ENCODE measurements around the gene CDC5L.

The CDC5L gene

GRCh38 chr6:44431118-44431725 is 43.7 kb downstream of the CDC5L start:
- H3K4me3 ChIP-seq (ENCODE audit: low read length, poor library complexity, severe bottlenecking), result no peak overlapping the region
- no peak overlapping the region for H2AFZ ChIP-seq (ENCODE audit: low read length)
- peaks cover 20% of the 10 kb centered on the region for H3K79me2 ChIP-seq (ENCODE audit: insufficient read depth, low read length)
- peak; percentile 80 for TF ChIP-seq CTCF (conservative IDR thresholded peaks at IDR 0.05; ENCODE audit: low read length)
- no peak for TF ChIP-seq EZH2phosphoT487 (IDR thresholded peaks at IDR 0.05; ENCODE audit: borderline replicate concordance)
- peaks cover 71% of the 10 kb centered on the region for H3K36me3 ChIP-seq (ENCODE audit: insufficient read depth, low read length)
- H3K4me2 ChIP-seq (ENCODE audit: low read depth, low read length, poor library complexity, severe bottlenecking), result no peak overlapping the region
- H3K9ac ChIP-seq (ENCODE audit: low read depth, low read length, poor library complexity, severe bottlenecking), result no peak overlapping the region
- no peaks in the 10 kb centered on the region for H3K9me3 ChIP-seq (ENCODE audit: insufficient read depth, low read depth, low read length)
- H3K27me3 ChIP-seq (ENCODE audit: insufficient read depth, low read length, poor library complexity, severe bottlenecking), result no peaks in the 10 kb centered on the region
- H4K20me1 ChIP-seq (ENCODE audit: insufficient read depth, low read length, poor library complexity, severe bottlenecking), result peaks cover 26% of the 10 kb centered on the region
- H3F3A ChIP-seq (ENCODE audit: low read depth), result no peaks in the 10 kb centered on the region
- H3K9me2 ChIP-seq (replicated peaks; ENCODE audit: low read depth, low read length), result no peaks in the 10 kb centered on the region
- no peaks in the 10 kb centered on the region for H3K4me1 ChIP-seq (ENCODE audit: insufficient read depth, low read length, poor library complexity, severe bottlenecking)

GRCh38 chr6:44432227-44432626 is 44.7 kb downstream of the CDC5L start:
- H3K9me2 ChIP-seq (replicated peaks; ENCODE audit: low read depth, low read length), result no peaks in the 10 kb centered on the region
- H3K4me2 ChIP-seq (ENCODE audit: low read depth, low read length, poor library complexity, severe bottlenecking), result no peak overlapping the region
- no peaks in the 10 kb centered on the region for H3K27me3 ChIP-seq (ENCODE audit: insufficient read depth, low read length, poor library complexity, severe bottlenecking)
- peaks cover 26% of the 10 kb centered on the region for H3K79me2 ChIP-seq (ENCODE audit: insufficient read depth, low read length)
- peaks cover 61% of the 10 kb centered on the region for H3K36me3 ChIP-seq (ENCODE audit: insufficient read depth, low read length)
- H3K4me3 ChIP-seq (ENCODE audit: low read length, poor library complexity, severe bottlenecking), result no peak overlapping the region
- no peak overlapping the region for H3K9ac ChIP-seq (ENCODE audit: low read depth, low read length, poor library complexity, severe bottlenecking)
- H4K20me1 ChIP-seq (ENCODE audit: insufficient read depth, low read length, poor library complexity, severe bottlenecking), result peaks cover 27% of the 10 kb centered on the region
- H2AFZ ChIP-seq (ENCODE audit: low read length), result no peak overlapping the region
- no peaks in the 10 kb centered on the region for H3F3A ChIP-seq (ENCODE audit: low read depth)
- H3K4me1 ChIP-seq (ENCODE audit: insufficient read depth, low read length, poor library complexity, severe bottlenecking), result no peaks in the 10 kb centered on the region
- no peaks in the 10 kb centered on the region for H3K9me3 ChIP-seq (ENCODE audit: insufficient read depth, low read depth, low read length)
- TF ChIP-seq EZH2phosphoT487 (IDR thresholded peaks at IDR 0.05; ENCODE audit: borderline replicate concordance) (no peak), CTCF (conservative IDR thresholded peaks at IDR 0.05; ENCODE audit: low read length) (no peak)

GRCh38 chr6:44432726-44433125 is 45.2 kb downstream of the CDC5L start:
- Histone ChIP-seq H2AFZ (ENCODE audit: low read length) (no peak overlapping the region), H3F3A (ENCODE audit: low read depth) (no peaks in the 10 kb centered on the region), H3K36me3 (ENCODE audit: insufficient read depth, low read length) (peaks cover 56% of the 10 kb centered on the region), H3K4me1 (ENCODE audit: insufficient read depth, low read length, poor library complexity, severe bottlenecking) (no peaks in the 10 kb centered on the region), H3K4me3 (ENCODE audit: low read length, poor library complexity, severe bottlenecking) (no peak overlapping the region), H3K79me2 (ENCODE audit: insufficient read depth, low read length) (peaks cover 26% of the 10 kb centered on the region), H3K27me3 (ENCODE audit: insufficient read depth, low read length, poor library complexity, severe bottlenecking) (no peaks in the 10 kb centered on the region), H3K4me2 (ENCODE audit: low read depth, low read length, poor library complexity, severe bottlenecking) (no peak overlapping the region), H3K9me3 (ENCODE audit: insufficient read depth, low read depth, low read length) (no peaks in the 10 kb centered on the region), H4K20me1 (ENCODE audit: insufficient read depth, low read length, poor library complexity, severe bottlenecking) (peaks cover 25% of the 10 kb centered on the region), H3K9ac (ENCODE audit: low read depth, low read length, poor library complexity, severe bottlenecking) (no peak overlapping the region), H3K9me2 (replicated peaks; ENCODE audit: low read depth, low read length) (no peaks in the 10 kb centered on the region)
- TF ChIP-seq CTCF (conservative IDR thresholded peaks at IDR 0.05; ENCODE audit: low read length) (no peak), EZH2phosphoT487 (IDR thresholded peaks at IDR 0.05; ENCODE audit: borderline replicate concordance) (no peak)
